Ramos (cell line): ENCODE results near the gene CHD2.

Experiments
- in situ Hi-C: fragments of 300-500 bp; cut with MboI; formaldehyde crosslinking; loops from one replicate; pipeline ENCODE4 v1.14.3; 2022; ENCODE audit warnings: low sequenced_read_pairs; ENCODE audit not compliant: unreplicated experiment

Gene CHD2

GRCh38 chr15:92997821-92998220 is 97.7 kb downstream of the CHD2 start:
- in situ Hi-C loops: no loop called here

GRCh38 chr15:93001156-93001555 is 101.0 kb downstream of the CHD2 start:
- in situ Hi-C loops: no loop called here

GRCh38 chr15:93001881-93002280 is 101.8 kb downstream of the CHD2 start:
- in situ Hi-C loops: no loop called here

GRCh38 chr15:93005133-93005532 is 105.0 kb downstream of the CHD2 start:
- in situ Hi-C loops: no loop called here

- in situ Hi-C loops: no loop called here
Measured at GRCh38 chr15:93007994-93008393, 107.9 kb downstream of the CHD2 start.

GRCh38 chr15:93012786-93013185 is 112.7 kb downstream of the CHD2 start:
- in situ Hi-C loops: no loop called here

GRCh38 chr15:93017526-93017925 is 117.4 kb downstream of the CHD2 start:
- in situ Hi-C loops: no loop called here

GRCh38 chr15:93018574-93018973 is 118.5 kb downstream of the CHD2 start:
- in situ Hi-C loops: no loop called here

GRCh38 chr15:93019090-93019489 is 119.0 kb downstream of the CHD2 start:
- in situ Hi-C loops: no loop called here

- in situ Hi-C loops: no loop called here
Measured at GRCh38 chr15:93019971-93020370, 119.8 kb downstream of the CHD2 start.

GRCh38 chr15:93020976-93021772 is 121.0 kb downstream of the CHD2 start:
- in situ Hi-C loops: no loop called here

GRCh38 chr15:93024293-93024692 is 124.2 kb downstream of the CHD2 start:
- in situ Hi-C loops: no loop called here

GRCh38 chr15:93024716-93025624 is 124.8 kb downstream of the CHD2 start:
- in situ Hi-C loops: loop anchor here (25.0 kb wide), 1 partner anchor 238 kb away; no protein-coding TSS in a partner anchor

GRCh38 chr15:93025625-93025982 is 125.5 kb downstream of the CHD2 start:
- in situ Hi-C loops: loop anchor here (25.0 kb wide), 1 partner anchor 238 kb away; no protein-coding TSS in a partner anchor

- in situ Hi-C loops: loop anchor here (25.0 kb wide), 1 partner anchor 239 kb away; no protein-coding TSS in a partner anchor
Measured at GRCh38 chr15:93026380-93026817, 126.3 kb downstream of the CHD2 start.

- in situ Hi-C loops: loop anchor here (25.0 kb wide), 1 partner anchor 240 kb away; no protein-coding TSS in a partner anchor
Measured at GRCh38 chr15:93027413-93027812, 127.3 kb downstream of the CHD2 start.

GRCh38 chr15:93028111-93028631 is 128.0 kb downstream of the CHD2 start:
- in situ Hi-C loops: loop anchor here (25.0 kb wide), 1 partner anchor 241 kb away; no protein-coding TSS in a partner anchor

- in situ Hi-C loops: loop anchor here (25.0 kb wide), 1 partner anchor 241 kb away; no protein-coding TSS in a partner anchor
Measured at GRCh38 chr15:93028632-93029213, 128.6 kb downstream of the CHD2 start.

- in situ Hi-C loops: loop anchor here (25.0 kb wide), 1 partner anchor 242 kb away; no protein-coding TSS in a partner anchor
Measured at GRCh38 chr15:93029214-93029835, 129.2 kb downstream of the CHD2 start.
